KMS-11 (cell line): Measurements from ENCODE around the gene SERPINA6.

Source experiments
- H2AFZ ChIP-seq: fragments of 200-600 bp; sonication (generic); 2 replicates; pipeline ENCODE4 v1.6.1; 2016; ENCODE audit warnings: antibody characterized with exemption, mixed run types, low read depth
- H3K27ac ChIP-seq: fragments of 200-600 bp; sonication (generic); 2 replicates; pipeline ENCODE4 v1.6.1; 2016; ENCODE audit warnings: mild to moderate bottlenecking, mixed run types
- H3K27me3 ChIP-seq: fragments of 200-600 bp; sonication (generic); 2 replicates; pipeline ENCODE4 v1.6.1; 2017; ENCODE audit warnings: mild to moderate bottlenecking, low read depth, mixed run types, moderate library complexity; ENCODE audit not compliant: insufficient read depth
- H3K36me3 ChIP-seq: fragments of 200-600 bp; sonication (generic); 2 replicates; pipeline ENCODE4 v1.6.1; 2017; ENCODE audit warnings: mild to moderate bottlenecking, mixed run types; ENCODE audit not compliant: insufficient read depth
- H3K4me1 ChIP-seq: fragments of 200-600 bp; sonication (generic); 2 replicates; pipeline ENCODE4 v1.6.1; 2016; ENCODE audit warnings: mild to moderate bottlenecking, low read depth, mixed run types; ENCODE audit not compliant: poor library complexity, severe bottlenecking
- H3K4me2 ChIP-seq: fragments of 200-600 bp; sonication (generic); 2 replicates; pipeline ENCODE4 v1.7.0; 2016; ENCODE audit warnings: mild to moderate bottlenecking, mixed run types
- H3K4me3 ChIP-seq: fragments of 200-600 bp; sonication (generic); IDR thresholded peaks from 2 replicates; pipeline ENCODE4 v1.6.1; 2017; ENCODE audit warnings: low read depth, low read length, mixed read lengths; ENCODE audit not compliant: insufficient read depth
- H3K79me2 ChIP-seq: fragments of 200-600 bp; sonication (generic); 2 replicates; pipeline ENCODE4 v1.6.1; 2016; ENCODE audit warnings: low read depth, mixed run types; ENCODE audit not compliant: insufficient read depth
- H3K9ac ChIP-seq: fragments of 200-600 bp; sonication (generic); 2 replicates; pipeline ENCODE4 v1.6.1; 2016; ENCODE audit warnings: mild to moderate bottlenecking, mixed run types
- H4K20me1 ChIP-seq: fragments of 200-600 bp; sonication (generic); 2 replicates; pipeline ENCODE4 v1.6.1; 2016; ENCODE audit warnings: mild to moderate bottlenecking, mixed run types; ENCODE audit not compliant: insufficient read depth
- TF ChIP-seq, protein P1 (sequence below): fragments of 200-600 bp; sonication (generic); conservative IDR thresholded peaks from 2 replicates; pipeline ENCODE4 v1.6.1; 2017; ENCODE audit warnings: low read depth, mild to moderate bottlenecking, antibody characterized with exemption, low read length, moderate library complexity, mixed read lengths

The SERPINA6 gene

GRCh38 chr14:94306047-94306978, 16.8 kb downstream of the SERPINA6 start:
- TF ChIP-seq, protein P1, sequence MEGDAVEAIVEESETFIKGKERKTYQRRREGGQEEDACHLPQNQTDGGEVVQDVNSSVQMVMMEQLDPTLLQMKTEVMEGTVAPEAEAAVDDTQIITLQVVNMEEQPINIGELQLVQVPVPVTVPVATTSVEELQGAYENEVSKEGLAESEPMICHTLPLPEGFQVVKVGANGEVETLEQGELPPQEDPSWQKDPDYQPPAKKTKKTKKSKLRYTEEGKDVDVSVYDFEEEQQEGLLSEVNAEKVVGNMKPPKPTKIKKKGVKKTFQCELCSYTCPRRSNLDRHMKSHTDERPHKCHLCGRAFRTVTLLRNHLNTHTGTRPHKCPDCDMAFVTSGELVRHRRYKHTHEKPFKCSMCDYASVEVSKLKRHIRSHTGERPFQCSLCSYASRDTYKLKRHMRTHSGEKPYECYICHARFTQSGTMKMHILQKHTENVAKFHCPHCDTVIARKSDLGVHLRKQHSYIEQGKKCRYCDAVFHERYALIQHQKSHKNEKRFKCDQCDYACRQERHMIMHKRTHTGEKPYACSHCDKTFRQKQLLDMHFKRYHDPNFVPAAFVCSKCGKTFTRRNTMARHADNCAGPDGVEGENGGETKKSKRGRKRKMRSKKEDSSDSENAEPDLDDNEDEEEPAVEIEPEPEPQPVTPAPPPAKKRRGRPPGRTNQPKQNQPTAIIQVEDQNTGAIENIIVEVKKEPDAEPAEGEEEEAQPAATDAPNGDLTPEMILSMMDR: no peak
- Histone ChIP-seq H4K20me1 (no peaks in the 10 kb centered on the region), H3K4me2 (no peak overlapping the region), H3K79me2 (no peaks in the 10 kb centered on the region), H3K9ac (no peak overlapping the region), H3K27ac (no peak overlapping the region), H3K36me3 (no peaks in the 10 kb centered on the region), H3K27me3 (no peaks in the 10 kb centered on the region), H3K4me3 (no peak overlapping the region), H3K4me1 (no peaks in the 10 kb centered on the region), H2AFZ (no peak overlapping the region)

- TF ChIP-seq, protein P1: no peak
- Histone ChIP-seq H3K4me1 (no peaks in the 10 kb centered on the region), H3K9ac (no peak overlapping the region), H4K20me1 (no peaks in the 10 kb centered on the region), H3K36me3 (no peaks in the 10 kb centered on the region), H3K79me2 (no peaks in the 10 kb centered on the region), H3K27ac (no peak overlapping the region), H3K27me3 (no peaks in the 10 kb centered on the region), H3K4me2 (no peak overlapping the region), H2AFZ (no peak overlapping the region), H3K4me3 (no peak overlapping the region)
Observed at GRCh38 chr14:94305620-94306019, 17.5 kb downstream of the SERPINA6 start.

DNA sequence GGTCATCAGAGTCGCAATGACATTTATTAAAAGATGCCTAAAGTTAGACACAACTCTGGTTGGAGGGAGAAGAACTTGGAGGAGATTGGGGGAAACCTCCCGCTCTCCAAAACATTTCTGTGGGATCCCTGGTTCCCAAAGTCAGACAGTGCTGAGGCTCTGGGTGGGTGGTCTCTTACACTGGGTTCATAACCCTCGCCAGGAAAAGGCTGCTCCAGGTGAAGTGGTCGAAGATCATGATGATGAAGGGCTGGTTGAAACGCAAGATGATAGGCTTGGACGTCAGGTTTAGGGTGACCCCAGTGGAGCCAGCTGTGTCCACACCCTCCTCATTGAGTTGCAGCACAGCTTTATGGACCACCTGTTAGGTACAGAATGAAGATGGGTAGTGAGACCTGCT, 18.9 kb downstream of the SERPINA6 start:
- H3K36me3 ChIP-seq: no peaks in the 10 kb centered on the region
- H3K27me3 ChIP-seq: no peaks in the 10 kb centered on the region
- no peak overlapping the region for H3K4me3 ChIP-seq
- H4K20me1 ChIP-seq: no peaks in the 10 kb centered on the region
- H3K4me2 ChIP-seq: no peak overlapping the region
- H2AFZ ChIP-seq: no peak overlapping the region
- TF ChIP-seq, protein P1: no peak
- no peaks in the 10 kb centered on the region for H3K4me1 ChIP-seq
- H3K79me2 ChIP-seq: no peaks in the 10 kb centered on the region
- H3K27ac ChIP-seq: no peak overlapping the region
- no peak overlapping the region for H3K9ac ChIP-seq

- no peak overlapping the region for H2AFZ ChIP-seq
- H3K79me2 ChIP-seq: no peaks in the 10 kb centered on the region
Observed at GRCh38 chr14:94303111-94303510, 20.0 kb downstream of the SERPINA6 start.

More at GRCh38 chr14:94303111-94303510, 20.0 kb downstream of the SERPINA6 start:
- Histone ChIP-seq H4K20me1 (no peaks in the 10 kb centered on the region), H3K27ac (no peak overlapping the region), H3K4me2 (no peak overlapping the region), H3K36me3 (no peaks in the 10 kb centered on the region), H3K4me3 (no peak overlapping the region), H3K27me3 (no peaks in the 10 kb centered on the region), H3K9ac (no peak overlapping the region), H3K4me1 (no peaks in the 10 kb centered on the region)
- TF ChIP-seq, protein P1: no peak
